GM12878 (cell line): ENCODE data around the gene NKAIN1. TPM values are rescaled to one million over a fixed set of nuclear protein-coding genes. Genes with fewer than 3 reads are reported as not detected.

Experiments
- ATAC-seq: fragments of 200-7000 bp; cut with Tn5 transposase; 3 replicates; pipeline ENCODE4 v1.9.1; 2020; ENCODE audit warnings: mild to moderate bottlenecking, moderate library complexity
- BruUV-seq: library from RNA; stranded (reverse); fragments of 400-500 nt; replicated peaks from 2 replicates; lab custom pipeline; 2021; lab: Mats Ljungman, UMichigan
- CTCF ChIA-PET: fragments of 300-600 bp; sonication (Branson Sonifier 250); formaldehyde crosslinking; extraction: SDS; loops from one replicate; lab custom pipeline; 2021; ENCODE audit warnings: inconsistent platforms; lab: Yijun Ruan, JAX
- POLR2A ChIA-PET: fragments of 350-600 bp; formaldehyde crosslinking; extraction: SDS; loops from one replicate; lab custom pipeline; 2021; ENCODE audit warnings: inconsistent platforms; lab: Charles Lee
- RAD21 ChIA-PET: fragments of 300-600 bp; sonication (Branson Sonifier 250); formaldehyde crosslinking; loops from one replicate; lab custom pipeline; 2023; ENCODE audit warnings: antibody characterized with exemption; ENCODE audit not compliant: unreplicated experiment; lab: Charles Lee
- SMC1A ChIA-PET: fragments of 300-600 bp; sonication (Branson Sonifier 250); formaldehyde crosslinking; loops from one replicate; lab custom pipeline; 2023; ENCODE audit not compliant: unreplicated experiment, uncharacterized antibody; lab: Charles Lee
- DNase-seq: peaks from one replicate; pipeline ENCODE4 v3.0.0-alpha.2; 2011; ENCODE audit warnings: low read depth, low spot score
- FAIRE-seq: peaks from 3 replicates; lab custom pipeline; 2011; peaks lifted over from hg19 to GRCh38; lab: Jason Lieb, UNC
- H2AFZ ChIP-seq: 2 replicates; pipeline ENCODE4 v1.6.0; 2011; ENCODE audit warnings: low read depth, low read length, control low read depth; ENCODE audit not compliant: control insufficient read depth
- H3K27ac ChIP-seq: 2 replicates; pipeline ENCODE4 v1.5.1; 2011; ENCODE audit warnings: control low read depth; ENCODE audit not compliant: control insufficient read depth, insufficient read depth
- H3K27me3 ChIP-seq, 2 experiments: replicated peaks in 1 of 2; 2 replicates each; pipeline versions ENCODE4 v1.6.0 to v1.6.1; 2011; ENCODE audit warnings: low read length in 1 of 2; ENCODE audit not compliant: control insufficient read depth in 2 of 2, insufficient read depth in 2 of 2
- H3K36me3 ChIP-seq, 2 experiments: 2 replicates each; pipeline ENCODE4 v1.5.1; 2011; ENCODE audit warnings: low read length in 1 of 2; ENCODE audit not compliant: control insufficient read depth in 2 of 2, insufficient read depth in 2 of 2
- H3K4me1 ChIP-seq: 2 replicates; pipeline ENCODE4 v1.6.1; 2011; ENCODE audit warnings: mild to moderate bottlenecking, low read length, moderate library complexity, mixed read lengths; ENCODE audit not compliant: control insufficient read depth, insufficient read depth
- H3K4me2 ChIP-seq: 2 replicates; pipeline ENCODE4 v1.6.0; 2011; ENCODE audit warnings: control low read depth; ENCODE audit not compliant: control insufficient read depth, insufficient read depth
- H3K4me3 ChIP-seq: fragments of 200-600 bp; sonication (generic); 2 replicates; pipeline ENCODE4 v1.5.1; 2016
- H3K79me2 ChIP-seq: 2 replicates; pipeline ENCODE4 v1.6.0; 2011; ENCODE audit warnings: low read length; ENCODE audit not compliant: control insufficient read depth, insufficient read depth
- H3K9ac ChIP-seq: 2 replicates; pipeline ENCODE4 v1.8.0; 2011; ENCODE audit warnings: low read length, control low read depth, mixed read lengths; ENCODE audit not compliant: control insufficient read depth, insufficient read depth
- H3K9me3 ChIP-seq: replicated peaks from 3 replicates; pipeline ENCODE4 v1.5.1; 2011; ENCODE audit warnings: mild to moderate bottlenecking, low read length; ENCODE audit not compliant: control insufficient read depth, insufficient read depth
- H4K20me1 ChIP-seq: 2 replicates; pipeline ENCODE4 v1.6.0; 2011; ENCODE audit not compliant: control insufficient read depth, insufficient read depth
- BRCA1 ChIP-seq: IDR thresholded peaks from 2 replicates; pipeline ENCODE4 v1.6.1; 2011; ENCODE audit warnings: low read depth, low read length, improper control_type of control experiment
- CBX5 ChIP-seq: sonication (generic); IDR thresholded peaks from 2 replicates; pipeline ENCODE4 v1.6.1; 2016; ENCODE audit warnings: low read depth, moderate library complexity, mild to moderate bottlenecking, inconsistent platforms
- RBBP5 ChIP-seq: fragments of 200-600 bp; sonication (generic); conservative IDR thresholded peaks from 2 replicates; pipeline ENCODE4 v1.6.1; 2016
- SUZ12 ChIP-seq: fragments of 200-600 bp; sonication (generic); IDR thresholded peaks from one replicate; pipeline ENCODE4 v1.6.1; 2018; ENCODE audit warnings: antibody characterized with exemption, mild to moderate bottlenecking; ENCODE audit not compliant: unreplicated experiment
- YBX1 ChIP-seq: fragments of 450-650 bp; IDR thresholded peaks from 2 replicates; pipeline ENCODE4 v1.6.1; 2016; ENCODE audit warnings: antibody characterized with exemption
- in situ Hi-C: fragments of 300-500 bp; cut with MboI; formaldehyde crosslinking; loops from 9 replicates; pipeline ENCODE4 v1.14.3; 2018; ENCODE audit warnings: mixed read lengths
- intact Hi-C: fragments of 100-400 bp; cut with micrococcal nuclease; formaldehyde crosslinking; loops from one replicate; pipeline ENCODE4 v1.14.2; 2022; ENCODE audit not compliant: unreplicated experiment
- polyA plus RNA-seq, 11 experiments: library from polyadenylated mRNA; depleted of rRNA in 4 of 11; unstranded in 6 of 11; stranded (reverse) in 5 of 11; fragments of >200 nt; fragmentation: Nextera tagmentation in 4 of 11; fragmentation: Illumina TruSeq in 1 of 11; extraction: Ambion mirVana in 4 of 11; extraction: Trizol in 1 of 11; gene quantifications; 1 replicate in 1 of 11; 2 replicates in 10 of 11; pipeline versions ENCODE4 v1.2.1 to v1.2.3, GENCODE V29; 2011 to 2016; ENCODE audit warnings: inconsistent platforms in 2 of 11, missing spikeins in 2 of 11, low read depth in 1 of 11
- total RNA-seq, 4 experiments: library from RNA; depleted of rRNA in 3 of 4; stranded (reverse); fragments of >200 nt in 3 of 4; fragmentation: Illumina TruSeq in 1 of 4; extraction: Trizol in 1 of 4; gene quantifications; 2 replicates each; pipeline versions ENCODE4 v1.2.1 to v1.2.3, GENCODE V29; 2013 to 2021
- TF ChIP-seq, protein P1 (sequence below): fragments of 450-650 bp; IDR thresholded peaks from 2 replicates; pipeline ENCODE4 v1.6.1; 2016; ENCODE audit warnings: mild to moderate bottlenecking
- TF ChIP-seq, protein P2 (sequence below): IDR thresholded peaks from 2 replicates; pipeline ENCODE4 v1.6.1; 2012; ENCODE audit warnings: low read length, inconsistent platforms
- TF ChIP-seq, protein P3 (sequence below): fragments of 450-650 bp; formaldehyde crosslinking; IDR thresholded peaks from 2 replicates; pipeline ENCODE4 v1.5.0; 2022; ENCODE audit warnings: mild to moderate bottlenecking, missing genetic modification characterization
- TF ChIP-seq, protein P4 (sequence below): fragments of 450-650 bp; IDR thresholded peaks from 2 replicates; pipeline ENCODE4 v1.6.1; 2017; ENCODE audit warnings: antibody characterized with exemption, mild to moderate bottlenecking, moderate library complexity

Gene NKAIN1
- total and polyA plus RNA-seq, 10 of the 15 experiments (the other 5 are each of a cell fraction or from before 2014, with no cell fraction given) = not detected

DNA sequence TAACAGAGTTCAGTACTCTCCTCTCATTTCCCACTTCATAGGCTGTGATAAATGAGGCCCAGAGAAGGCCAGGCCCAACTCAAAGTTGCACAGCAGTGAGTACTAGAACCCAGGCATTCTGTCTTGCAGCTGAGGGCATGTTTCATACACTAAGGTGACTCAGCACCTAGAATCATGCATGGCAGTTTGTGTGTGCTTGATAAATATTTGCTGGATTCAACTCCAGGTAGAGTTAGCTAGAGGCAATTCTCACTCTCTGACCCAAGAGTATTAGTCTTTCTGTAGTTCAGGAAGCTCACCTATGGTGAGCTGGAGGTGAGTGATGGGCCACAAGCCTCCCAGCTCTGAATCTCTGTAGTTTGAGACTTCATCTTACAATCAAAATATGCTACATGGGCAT is 10.7 kb downstream of the NKAIN1 start:
- no TSS peak for BruUV-seq
- POLR2A ChIA-PET = no interaction called here
- Histone ChIP-seq H3K9ac (no peak overlapping the region), H4K20me1 (no peaks in the 10 kb centered on the region), H3K27me3 (no peaks in the 10 kb centered on the region), H3K4me2 (no peak overlapping the region), H3K79me2 (no peaks in the 10 kb centered on the region), H3K36me3 (no peaks in the 10 kb centered on the region), H3K4me3 (no peak overlapping the region), H3K27ac (no peak overlapping the region), H3K4me1 (no peaks in the 10 kb centered on the region), H2AFZ (no peak overlapping the region), H3K9me3 (no peaks in the 10 kb centered on the region)
- SMC1A ChIA-PET = no interaction called here
- DNase-seq (no peak), FAIRE-seq (no peak), ATAC-seq (no peak)
- TF ChIP-seq, protein P1, sequence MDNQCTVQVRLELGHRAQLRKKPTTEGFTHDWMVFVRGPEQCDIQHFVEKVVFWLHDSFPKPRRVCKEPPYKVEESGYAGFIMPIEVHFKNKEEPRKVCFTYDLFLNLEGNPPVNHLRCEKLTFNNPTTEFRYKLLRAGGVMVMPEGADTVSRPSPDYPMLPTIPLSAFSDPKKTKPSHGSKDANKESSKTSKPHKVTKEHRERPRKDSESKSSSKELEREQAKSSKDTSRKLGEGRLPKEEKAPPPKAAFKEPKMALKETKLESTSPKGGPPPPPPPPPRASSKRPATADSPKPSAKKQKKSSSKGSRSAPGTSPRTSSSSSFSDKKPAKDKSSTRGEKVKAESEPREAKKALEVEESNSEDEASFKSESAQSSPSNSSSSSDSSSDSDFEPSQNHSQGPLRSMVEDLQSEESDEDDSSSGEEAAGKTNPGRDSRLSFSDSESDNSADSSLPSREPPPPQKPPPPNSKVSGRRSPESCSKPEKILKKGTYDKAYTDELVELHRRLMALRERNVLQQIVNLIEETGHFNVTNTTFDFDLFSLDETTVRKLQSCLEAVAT = no peak
- TF ChIP-seq CBX5 = no peak
- no peak for TF ChIP-seq BRCA1
- TF ChIP-seq, protein P2, sequence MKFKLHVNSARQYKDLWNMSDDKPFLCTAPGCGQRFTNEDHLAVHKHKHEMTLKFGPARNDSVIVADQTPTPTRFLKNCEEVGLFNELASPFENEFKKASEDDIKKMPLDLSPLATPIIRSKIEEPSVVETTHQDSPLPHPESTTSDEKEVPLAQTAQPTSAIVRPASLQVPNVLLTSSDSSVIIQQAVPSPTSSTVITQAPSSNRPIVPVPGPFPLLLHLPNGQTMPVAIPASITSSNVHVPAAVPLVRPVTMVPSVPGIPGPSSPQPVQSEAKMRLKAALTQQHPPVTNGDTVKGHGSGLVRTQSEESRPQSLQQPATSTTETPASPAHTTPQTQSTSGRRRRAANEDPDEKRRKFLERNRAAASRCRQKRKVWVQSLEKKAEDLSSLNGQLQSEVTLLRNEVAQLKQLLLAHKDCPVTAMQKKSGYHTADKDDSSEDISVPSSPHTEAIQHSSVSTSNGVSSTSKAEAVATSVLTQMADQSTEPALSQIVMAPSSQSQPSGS = no peak
- TF ChIP-seq, protein P3, sequence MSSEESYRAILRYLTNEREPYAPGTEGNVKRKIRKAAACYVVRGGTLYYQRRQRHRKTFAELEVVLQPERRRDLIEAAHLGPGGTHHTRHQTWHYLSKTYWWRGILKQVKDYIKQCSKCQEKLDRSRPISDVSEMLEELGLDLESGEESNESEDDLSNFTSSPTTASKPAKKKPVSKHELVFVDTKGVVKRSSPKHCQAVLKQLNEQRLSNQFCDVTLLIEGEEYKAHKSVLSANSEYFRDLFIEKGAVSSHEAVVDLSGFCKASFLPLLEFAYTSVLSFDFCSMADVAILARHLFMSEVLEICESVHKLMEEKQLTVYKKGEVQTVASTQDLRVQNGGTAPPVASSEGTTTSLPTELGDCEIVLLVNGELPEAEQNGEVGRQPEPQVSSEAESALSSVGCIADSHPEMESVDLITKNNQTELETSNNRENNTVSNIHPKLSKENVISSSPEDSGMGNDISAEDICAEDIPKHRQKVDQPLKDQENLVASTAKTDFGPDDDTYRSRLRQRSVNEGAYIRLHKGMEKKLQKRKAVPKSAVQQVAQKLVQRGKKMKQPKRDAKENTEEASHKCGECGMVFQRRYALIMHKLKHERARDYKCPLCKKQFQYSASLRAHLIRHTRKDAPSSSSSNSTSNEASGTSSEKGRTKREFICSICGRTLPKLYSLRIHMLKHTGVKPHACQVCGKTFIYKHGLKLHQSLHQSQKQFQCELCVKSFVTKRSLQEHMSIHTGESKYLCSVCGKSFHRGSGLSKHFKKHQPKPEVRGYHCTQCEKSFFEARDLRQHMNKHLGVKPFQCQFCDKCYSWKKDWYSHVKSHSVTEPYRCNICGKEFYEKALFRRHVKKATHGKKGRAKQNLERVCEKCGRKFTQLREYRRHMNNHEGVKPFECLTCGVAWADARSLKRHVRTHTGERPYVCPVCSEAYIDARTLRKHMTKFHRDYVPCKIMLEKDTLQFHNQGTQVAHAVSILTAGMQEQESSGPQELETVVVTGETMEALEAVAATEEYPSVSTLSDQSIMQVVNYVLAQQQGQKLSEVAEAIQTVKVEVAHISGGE (CRISPR knock-in tag) = no peak
- no peak for TF ChIP-seq YBX1
- TF ChIP-seq SUZ12 = no peak
- TF ChIP-seq, protein P4, sequence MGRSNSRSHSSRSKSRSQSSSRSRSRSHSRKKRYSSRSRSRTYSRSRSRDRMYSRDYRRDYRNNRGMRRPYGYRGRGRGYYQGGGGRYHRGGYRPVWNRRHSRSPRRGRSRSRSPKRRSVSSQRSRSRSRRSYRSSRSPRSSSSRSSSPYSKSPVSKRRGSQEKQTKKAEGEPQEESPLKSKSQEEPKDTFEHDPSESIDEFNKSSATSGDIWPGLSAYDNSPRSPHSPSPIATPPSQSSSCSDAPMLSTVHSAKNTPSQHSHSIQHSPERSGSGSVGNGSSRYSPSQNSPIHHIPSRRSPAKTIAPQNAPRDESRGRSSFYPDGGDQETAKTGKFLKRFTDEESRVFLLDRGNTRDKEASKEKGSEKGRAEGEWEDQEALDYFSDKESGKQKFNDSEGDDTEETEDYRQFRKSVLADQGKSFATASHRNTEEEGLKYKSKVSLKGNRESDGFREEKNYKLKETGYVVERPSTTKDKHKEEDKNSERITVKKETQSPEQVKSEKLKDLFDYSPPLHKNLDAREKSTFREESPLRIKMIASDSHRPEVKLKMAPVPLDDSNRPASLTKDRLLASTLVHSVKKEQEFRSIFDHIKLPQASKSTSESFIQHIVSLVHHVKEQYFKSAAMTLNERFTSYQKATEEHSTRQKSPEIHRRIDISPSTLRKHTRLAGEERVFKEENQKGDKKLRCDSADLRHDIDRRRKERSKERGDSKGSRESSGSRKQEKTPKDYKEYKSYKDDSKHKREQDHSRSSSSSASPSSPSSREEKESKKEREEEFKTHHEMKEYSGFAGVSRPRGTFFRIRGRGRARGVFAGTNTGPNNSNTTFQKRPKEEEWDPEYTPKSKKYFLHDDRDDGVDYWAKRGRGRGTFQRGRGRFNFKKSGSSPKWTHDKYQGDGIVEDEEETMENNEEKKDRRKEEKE = no peak
- no peak for TF ChIP-seq RBBP5
- in situ Hi-C loops = no loop called here
- RAD21 ChIA-PET = interaction anchor here (0.9 kb wide), 1 partner anchor 145 kb away, joined by 3 read pairs; no protein-coding TSS in a partner anchor
- CTCF ChIA-PET = no interaction called here
- intact Hi-C loops = no loop called here
